GM23338 (cell line): ENCODE data around the gene CNOT4. TPM values are rescaled to one million over a fixed set of nuclear protein-coding genes. Genes with fewer than 3 reads are reported as not detected.

ENCODE experiments used
- REST ChIP-seq: IDR thresholded peaks from one replicate; pipeline ENCODE4 v1.6.1; 2018; ENCODE audit warnings: antibody characterized with exemption; ENCODE audit not compliant: unreplicated experiment
- ZNF114 ChIP-seq: fragments of 250-450 bp; sonication (Bioruptor Pico); IDR thresholded peaks from 2 replicates; pipeline ENCODE4 v1.5.0; 2020; ENCODE audit warnings: mild to moderate bottlenecking, moderate library complexity
- ZNF331 ChIP-seq: fragments of 250-450 bp; sonication (Bioruptor Pico); IDR thresholded peaks from 2 replicates; pipeline ENCODE4 v1.5.0; 2020; ENCODE audit warnings: low read depth, mild to moderate bottlenecking, moderate library complexity
- ZNF462 ChIP-seq: fragments of 250-450 bp; sonication (Bioruptor Pico); IDR thresholded peaks from 2 replicates; pipeline ENCODE4 v1.5.0; 2020; ENCODE audit warnings: mild to moderate bottlenecking, moderate library complexity
- polyA plus RNA-seq: library from polyadenylated mRNA; unstranded; fragments of >200 nt; fragmentation: Nextera tagmentation; extraction: Ambion mirVana; gene quantifications from 2 replicates; pipeline ENCODE4 v1.2.1, GENCODE V29; 2016
- total RNA-seq: library from RNA; depleted of rRNA; stranded (reverse); fragments of >200 nt; shearing (Covaris generic); gene quantifications from 2 replicates; pipeline ENCODE4 v1.2.3, GENCODE V29; 2014
- TF ChIP-seq, protein P1 (sequence below): IDR thresholded peaks from 2 replicates; pipeline ENCODE4 v1.6.1; 2016; ENCODE audit warnings: antibody characterized with exemption

CNOT4 gene
- total and polyA plus RNA-seq, 2 experiments from 2014 or later, result 18.9 to 26.2 TPM

DNA sequence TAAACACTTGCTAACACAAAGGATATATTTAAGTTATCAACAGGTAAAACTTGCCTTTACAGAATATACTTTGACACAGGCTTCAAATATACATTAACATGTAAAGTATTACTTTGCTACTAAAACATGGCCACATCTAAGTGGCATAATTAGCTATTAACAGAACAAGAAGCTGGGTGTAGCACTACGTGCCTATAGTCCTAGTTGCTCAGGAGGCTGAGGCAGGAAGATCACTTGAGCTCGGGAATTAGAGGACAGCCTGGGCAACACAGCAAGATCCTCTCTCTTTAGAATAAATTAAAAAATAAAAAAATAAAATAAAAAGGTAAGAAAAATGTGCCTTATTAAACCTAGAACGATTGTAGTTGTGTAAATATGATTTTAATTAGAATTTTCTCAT lies 106.6 kb downstream of the CNOT4 start (continued):
- TF ChIP-seq ZNF462 (CRISPR knock-in tag), result no peak
- TF ChIP-seq ZNF114, result no peak
- no peak for TF ChIP-seq REST
- TF ChIP-seq ZNF331, result no peak
- TF ChIP-seq, protein P1, sequence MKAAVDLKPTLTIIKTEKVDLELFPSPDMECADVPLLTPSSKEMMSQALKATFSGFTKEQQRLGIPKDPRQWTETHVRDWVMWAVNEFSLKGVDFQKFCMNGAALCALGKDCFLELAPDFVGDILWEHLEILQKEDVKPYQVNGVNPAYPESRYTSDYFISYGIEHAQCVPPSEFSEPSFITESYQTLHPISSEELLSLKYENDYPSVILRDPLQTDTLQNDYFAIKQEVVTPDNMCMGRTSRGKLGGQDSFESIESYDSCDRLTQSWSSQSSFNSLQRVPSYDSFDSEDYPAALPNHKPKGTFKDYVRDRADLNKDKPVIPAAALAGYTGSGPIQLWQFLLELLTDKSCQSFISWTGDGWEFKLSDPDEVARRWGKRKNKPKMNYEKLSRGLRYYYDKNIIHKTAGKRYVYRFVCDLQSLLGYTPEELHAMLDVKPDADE, result no peak
